Measurements from ENCODE around the gene PDE4D.

PDE4D gene

DNA sequence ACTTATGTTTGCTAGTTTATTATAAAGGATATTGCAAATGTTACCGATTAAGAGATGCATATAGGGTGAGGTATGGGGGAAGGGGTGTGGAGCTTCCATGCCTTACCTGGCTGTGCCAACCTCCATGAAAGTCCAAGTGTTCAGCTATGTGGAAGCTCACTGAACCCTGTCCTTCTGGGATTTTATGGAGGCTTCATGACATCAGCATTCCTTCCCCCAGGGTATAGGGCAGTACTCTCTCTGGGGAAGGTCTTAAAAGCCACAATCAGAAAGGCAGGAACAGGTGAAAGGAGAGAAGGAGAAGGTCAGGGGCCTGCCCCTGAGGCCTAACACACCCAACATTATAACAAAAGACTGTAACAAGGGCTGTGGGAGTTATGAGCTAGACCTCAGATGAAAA is 592.6 kb downstream of the PDE4D start:
- Histone ChIP-seq H3K4ac (ENCODE audit: low read depth in 1 of 2, low read length in 2 of 2) (no peak overlapping the region), H2BK15ac (ENCODE audit: low read depth, poor library complexity, severe bottlenecking) (no peak overlapping the region), H3K4me3 (ENCODE audit: insufficient read depth in 1 of 2, low read depth in 1 of 2, low read length in 2 of 2) (no peak overlapping the region), H2BK12ac (ENCODE audit: low read length in 2 of 2) (no peak overlapping the region), H3K27ac (ENCODE audit: low read length, poor library complexity, severe bottlenecking) (no peak overlapping the region), H4K91ac (ENCODE audit: low read length) (no peak overlapping the region), H3K27me3 (ENCODE audit: control insufficient read depth in 1 of 2, insufficient read depth in 1 of 2, low read length in 2 of 2) (no peaks in the 10 kb centered on the region), H3K4me1 (ENCODE audit: control insufficient read depth, insufficient read depth, low read depth, low read length) (peaks cover 5% of the 10 kb centered on the region), H3K14ac (ENCODE audit: low read length in 2 of 2) (no peak overlapping the region), H3K4me2 (ENCODE audit: low read length, poor library complexity, severe bottlenecking) (no peak overlapping the region), H3K79me1 (replicated peaks; ENCODE audit: low read length, poor library complexity, severe bottlenecking) (peaks cover 7% of the 10 kb centered on the region), H3K18ac (ENCODE audit: low read depth in 1 of 2, low read length in 2 of 2) (no peak overlapping the region), H3K9ac (ENCODE audit: low read length) (no peak overlapping the region), H3K9me3 (ENCODE audit: control insufficient read depth, low read length) (no peaks in the 10 kb centered on the region), H3K36me3 (ENCODE audit: control insufficient read depth in 1 of 2, insufficient read depth in 2 of 2, low read depth in 1 of 2, low read length in 2 of 2) (no peaks in the 10 kb centered on the region), H4K8ac (ENCODE audit: low read length) (no peak overlapping the region), H2AFZ (ENCODE audit: low read depth, low read length) (no peak overlapping the region), H2BK5ac (ENCODE audit: low read depth, low read length, poor library complexity, severe bottlenecking) (no peak overlapping the region), H2BK120ac (ENCODE audit: low read depth, low read length) (no peak overlapping the region), H2AK5ac (ENCODE audit: low read length, severe bottlenecking) (peak overlapping the region; percentile 59), H3K23ac (ENCODE audit: low read length in 2 of 2) (no peak overlapping the region)
- DNase-seq = no peak
- WGBS = 89% methylated on average over 1 of the region's 1 CpG

DNA sequence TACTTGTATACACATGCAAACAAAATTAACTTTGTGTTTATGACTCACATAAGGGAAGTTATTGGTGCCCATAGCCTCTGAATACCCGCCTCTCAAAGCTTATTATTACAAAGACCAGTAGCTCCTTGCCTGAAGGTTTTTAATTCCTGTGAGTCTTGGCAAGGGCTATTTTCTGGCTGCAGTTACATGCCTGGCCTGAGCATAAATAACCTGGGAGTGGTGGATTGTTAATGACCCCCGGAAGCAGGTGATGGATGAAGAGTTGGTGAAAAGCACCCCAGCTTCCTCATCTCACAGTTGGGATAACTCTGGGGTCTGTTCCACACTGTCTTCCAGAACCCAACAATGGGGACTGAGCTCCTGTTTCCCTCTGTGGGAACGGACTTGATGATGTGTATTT is 594.5 kb downstream of the PDE4D start:
- no peaks in the 10 kb centered on the region for H3K27me3 ChIP-seq (ENCODE audit: control insufficient read depth in 1 of 2, insufficient read depth in 1 of 2, low read length in 2 of 2)
- no peak overlapping the region for H3K14ac ChIP-seq (ENCODE audit: low read length in 2 of 2)
- no peak overlapping the region for H2AFZ ChIP-seq (ENCODE audit: low read depth, low read length)
- H3K4me3 ChIP-seq (ENCODE audit: insufficient read depth in 1 of 2, low read depth in 1 of 2, low read length in 2 of 2) = no peak overlapping the region
- no peak for DNase-seq
- H3K79me1 ChIP-seq (replicated peaks; ENCODE audit: low read length, poor library complexity, severe bottlenecking) = peaks cover 7% of the 10 kb centered on the region
- WGBS = 90% methylated on average over 2 of the region's 3 CpGs
- no peaks in the 10 kb centered on the region for H3K36me3 ChIP-seq (ENCODE audit: control insufficient read depth in 1 of 2, insufficient read depth in 2 of 2, low read depth in 1 of 2, low read length in 2 of 2)
- H2BK15ac ChIP-seq (ENCODE audit: low read depth, poor library complexity, severe bottlenecking) = no peak overlapping the region
- no peak overlapping the region for H3K9ac ChIP-seq (ENCODE audit: low read length)
- no peak overlapping the region for H2BK12ac ChIP-seq (ENCODE audit: low read length in 2 of 2)
- H3K4me1 ChIP-seq (ENCODE audit: control insufficient read depth, insufficient read depth, low read depth, low read length) = peaks cover 6% of the 10 kb centered on the region
- no peak overlapping the region for H4K91ac ChIP-seq (ENCODE audit: low read length)
- no peak overlapping the region for H3K4ac ChIP-seq (ENCODE audit: low read depth in 1 of 2, low read length in 2 of 2)
- no peak overlapping the region for H2BK5ac ChIP-seq (ENCODE audit: low read depth, low read length, poor library complexity, severe bottlenecking)
- H3K4me2 ChIP-seq (ENCODE audit: low read length, poor library complexity, severe bottlenecking) = peak overlapping the region; percentile 16
- H3K18ac ChIP-seq (ENCODE audit: low read depth in 1 of 2, low read length in 2 of 2) = no peak overlapping the region
- H2BK120ac ChIP-seq (ENCODE audit: low read depth, low read length) = no peak overlapping the region
- H3K23ac ChIP-seq (ENCODE audit: low read length in 2 of 2) = no peak overlapping the region
- peak overlapping the region; percentile 73 for H2AK5ac ChIP-seq (ENCODE audit: low read length, severe bottlenecking)
- no peaks in the 10 kb centered on the region for H3K9me3 ChIP-seq (ENCODE audit: control insufficient read depth, low read length)
- H3K27ac ChIP-seq (ENCODE audit: low read length, poor library complexity, severe bottlenecking) = no peak overlapping the region
- no peak overlapping the region for H4K8ac ChIP-seq (ENCODE audit: low read length)

DNA sequence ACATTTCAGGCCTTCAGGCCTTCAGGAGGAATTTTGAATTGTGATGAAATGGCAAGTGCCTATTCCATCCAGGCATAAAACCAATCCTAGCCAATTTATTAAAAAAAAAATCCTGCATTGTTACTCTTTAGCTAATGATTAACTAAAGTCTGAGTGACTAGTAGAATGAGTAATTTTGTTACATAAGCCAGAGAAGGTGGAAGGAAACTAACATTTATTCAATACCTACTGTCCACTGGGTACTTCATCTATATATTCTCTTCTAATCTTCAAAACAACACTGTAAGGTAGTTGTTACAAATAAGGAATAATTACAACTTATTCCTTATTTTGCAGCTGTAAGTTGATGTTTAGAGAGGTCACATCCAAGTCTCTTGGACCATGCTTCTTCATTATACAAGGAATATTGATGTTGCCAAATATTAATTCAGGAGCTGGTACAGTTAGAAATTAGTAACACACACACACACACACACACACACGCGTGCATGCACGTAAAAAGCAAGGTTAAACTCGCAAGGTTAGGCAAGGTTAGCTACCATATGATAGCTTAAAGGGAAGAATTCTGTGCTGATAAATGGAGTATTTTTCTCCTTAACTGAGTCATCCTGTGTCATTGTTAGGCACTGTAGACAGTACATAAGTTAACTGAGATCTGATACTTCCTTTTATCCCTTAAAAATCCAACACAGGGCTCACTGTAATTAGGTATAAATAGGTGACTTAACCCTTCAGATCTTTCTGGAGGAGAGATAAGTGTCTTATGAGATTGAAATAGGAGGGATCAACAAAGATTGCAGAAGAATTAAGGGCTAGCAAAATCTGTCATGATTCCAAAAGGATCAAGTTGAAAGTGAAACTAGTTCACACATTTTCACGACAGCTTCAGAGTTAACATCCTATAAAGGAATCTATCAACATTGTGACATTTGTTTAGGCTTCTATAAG is 596.9 kb downstream of the PDE4D start:
- Histone ChIP-seq H3K36me3 (ENCODE audit: control insufficient read depth in 1 of 2, insufficient read depth in 2 of 2, low read depth in 1 of 2, low read length in 2 of 2) (no peaks in the 10 kb centered on the region), H3K9ac (ENCODE audit: low read length) (peak overlapping the region; percentile 83), H2BK12ac (ENCODE audit: low read length in 2 of 2) (no peak overlapping the region), H3K4ac (ENCODE audit: low read depth in 1 of 2, low read length in 2 of 2) (no peak overlapping the region), H3K18ac (ENCODE audit: low read depth in 1 of 2, low read length in 2 of 2) (no peak overlapping the region), H3K27me3 (ENCODE audit: control insufficient read depth in 1 of 2, insufficient read depth in 1 of 2, low read length in 2 of 2) (no peaks in the 10 kb centered on the region), H3K27ac (ENCODE audit: low read length, poor library complexity, severe bottlenecking) (peak overlapping the region; percentile 36), H3K23ac (ENCODE audit: low read length in 2 of 2) (no peak overlapping the region), H4K8ac (ENCODE audit: low read length) (no peak overlapping the region), H4K91ac (ENCODE audit: low read length) (no peak overlapping the region), H2AFZ (ENCODE audit: low read depth, low read length) (no peak overlapping the region), H3K4me3 (ENCODE audit: insufficient read depth in 1 of 2, low read depth in 1 of 2, low read length in 2 of 2) (peak overlapping the region in 1 of 2 experiments; percentile 72), H2BK120ac (ENCODE audit: low read depth, low read length) (no peak overlapping the region), H3K4me2 (ENCODE audit: low read length, poor library complexity, severe bottlenecking) (peak overlapping the region; percentile 71), H2BK15ac (ENCODE audit: low read depth, poor library complexity, severe bottlenecking) (no peak overlapping the region), H2AK5ac (ENCODE audit: low read length, severe bottlenecking) (no peak overlapping the region), H3K4me1 (ENCODE audit: control insufficient read depth, insufficient read depth, low read depth, low read length) (peaks cover 4% of the 10 kb centered on the region), H3K9me3 (ENCODE audit: control insufficient read depth, low read length) (no peaks in the 10 kb centered on the region), H3K79me1 (replicated peaks; ENCODE audit: low read length, poor library complexity, severe bottlenecking) (peaks cover 5% of the 10 kb centered on the region), H3K14ac (ENCODE audit: low read length in 2 of 2) (no peak overlapping the region), H2BK5ac (ENCODE audit: low read depth, low read length, poor library complexity, severe bottlenecking) (no peak overlapping the region)
- peak; percentile 69 for DNase-seq
- no CpG with 5 or more reads among the region's 5 CpGs for WGBS

DNA sequence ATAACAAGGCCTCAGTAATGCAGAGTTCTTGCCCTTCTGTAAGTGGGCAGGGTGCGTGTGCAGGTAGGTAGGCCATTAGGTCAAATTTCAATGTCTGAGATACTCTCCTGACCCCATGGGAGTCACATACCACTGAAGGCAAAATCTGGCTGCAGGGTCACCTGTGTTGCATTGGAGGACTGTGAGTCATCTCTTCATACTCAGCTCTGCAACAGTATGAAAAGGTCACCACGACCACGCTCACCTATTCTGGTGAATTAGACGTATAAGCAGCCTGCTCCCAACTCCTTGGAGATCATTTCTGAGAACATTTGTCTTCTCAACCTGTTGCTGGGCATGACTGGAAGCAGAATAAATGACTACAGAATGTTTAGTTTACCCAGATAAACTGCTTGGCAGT is 599.8 kb downstream of the PDE4D start:
- no peak overlapping the region for H3K9ac ChIP-seq (ENCODE audit: low read length)
- no peak overlapping the region for H2BK120ac ChIP-seq (ENCODE audit: low read depth, low read length)
- H3K18ac ChIP-seq (ENCODE audit: low read depth in 1 of 2, low read length in 2 of 2) = no peak overlapping the region
- no peak overlapping the region for H3K4me2 ChIP-seq (ENCODE audit: low read length, poor library complexity, severe bottlenecking)
- no peak for DNase-seq
- no peak overlapping the region for H2AFZ ChIP-seq (ENCODE audit: low read depth, low read length)
- no peaks in the 10 kb centered on the region for H3K27me3 ChIP-seq (ENCODE audit: control insufficient read depth in 1 of 2, insufficient read depth in 1 of 2, low read length in 2 of 2)
- no peaks in the 10 kb centered on the region for H3K79me1 ChIP-seq (replicated peaks; ENCODE audit: low read length, poor library complexity, severe bottlenecking)
- H4K91ac ChIP-seq (ENCODE audit: low read length) = no peak overlapping the region
- H2BK5ac ChIP-seq (ENCODE audit: low read depth, low read length, poor library complexity, severe bottlenecking) = no peak overlapping the region
- H2BK15ac ChIP-seq (ENCODE audit: low read depth, poor library complexity, severe bottlenecking) = no peak overlapping the region
- WGBS = 97% methylated on average over 3 of the region's 4 CpGs
- H2BK12ac ChIP-seq (ENCODE audit: low read length in 2 of 2) = no peak overlapping the region
- peaks cover 1% of the 10 kb centered on the region for H3K4me1 ChIP-seq (ENCODE audit: control insufficient read depth, insufficient read depth, low read depth, low read length)
- no peak overlapping the region for H3K14ac ChIP-seq (ENCODE audit: low read length in 2 of 2)
- no peak overlapping the region for H3K4ac ChIP-seq (ENCODE audit: low read depth in 1 of 2, low read length in 2 of 2)
- H3K4me3 ChIP-seq (ENCODE audit: insufficient read depth in 1 of 2, low read depth in 1 of 2, low read length in 2 of 2) = no peak overlapping the region
- H2AK5ac ChIP-seq (ENCODE audit: low read length, severe bottlenecking) = no peak overlapping the region
- no peak overlapping the region for H4K8ac ChIP-seq (ENCODE audit: low read length)
- no peak overlapping the region for H3K27ac ChIP-seq (ENCODE audit: low read length, poor library complexity, severe bottlenecking)
- no peak overlapping the region for H3K23ac ChIP-seq (ENCODE audit: low read length in 2 of 2)
- no peaks in the 10 kb centered on the region for H3K9me3 ChIP-seq (ENCODE audit: control insufficient read depth, low read length)
- H3K36me3 ChIP-seq (ENCODE audit: control insufficient read depth in 1 of 2, insufficient read depth in 2 of 2, low read depth in 1 of 2, low read length in 2 of 2) = no peaks in the 10 kb centered on the region

Data from mesenchymal stem cell (in vitro differentiated cells and primary cell).